ENCODE measurements around the gene CCDC187. TPM values are rescaled to one million over a fixed set of nuclear protein-coding genes. Genes with fewer than 3 reads are reported as not detected.
A peak's percentile ranks its signal among the peaks of the same experiment; 100 is the strongest.

The CCDC187 gene
- total and polyA plus RNA-seq, 2 of the 13 experiments (the other 11 are each of a cell fraction or from before 2014, with no cell fraction given), result 0.03 to 0.13 TPM

DNA sequence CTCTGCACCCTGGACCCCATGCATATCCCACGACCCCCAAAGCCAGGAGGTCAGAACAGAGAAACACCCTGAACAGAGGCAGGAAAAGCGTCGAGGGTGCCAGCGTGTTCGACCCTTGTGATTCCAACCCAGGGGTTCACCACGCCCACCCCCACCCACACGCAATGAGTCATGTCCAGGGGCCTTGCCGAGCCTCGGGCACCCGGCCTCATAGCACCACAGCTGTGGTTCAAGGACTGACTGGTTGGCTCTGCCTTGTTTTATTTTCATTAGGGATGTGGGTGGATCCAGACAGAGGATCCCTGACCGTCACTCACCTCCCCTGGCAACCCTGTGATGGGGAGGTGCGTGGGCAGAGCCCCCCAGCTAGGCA is 48.7 kb downstream of the CCDC187 start (continued):
- no peak for TF ChIP-seq ATF7 (IDR thresholded peaks at IDR 0.05)
- 0 out of 2 replicates have a peak, but pooled peaks have one; percentile 21 for TF ChIP-seq ATF7 (CRISPR knock-in tag; IDR thresholded peaks at IDR 0.05)
- no peak for TF ChIP-seq ZNF841 (CRISPR knock-in tag; IDR thresholded peaks at IDR 0.05; ENCODE audit: borderline replicate concordance)
- TF ChIP-seq CBX1 (IDR thresholded peaks at IDR 0.05; ENCODE audit: low read depth), result no peak
- TF ChIP-seq, protein P1, sequence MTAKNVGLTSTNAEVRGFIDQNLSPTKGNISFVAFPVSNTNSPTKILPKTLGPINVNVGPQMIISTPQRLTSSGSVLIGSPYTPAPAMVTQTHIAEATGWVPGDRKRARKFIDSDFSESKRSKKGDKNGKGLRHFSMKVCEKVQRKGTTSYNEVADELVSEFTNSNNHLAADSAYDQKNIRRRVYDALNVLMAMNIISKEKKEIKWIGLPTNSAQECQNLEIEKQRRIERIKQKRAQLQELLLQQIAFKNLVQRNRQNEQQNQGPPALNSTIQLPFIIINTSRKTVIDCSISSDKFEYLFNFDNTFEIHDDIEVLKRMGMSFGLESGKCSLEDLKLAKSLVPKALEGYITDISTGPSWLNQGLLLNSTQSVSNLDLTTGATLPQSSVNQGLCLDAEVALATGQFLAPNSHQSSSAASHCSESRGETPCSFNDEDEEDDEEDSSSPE (CRISPR knock-in tag; IDR thresholded peaks at IDR 0.05), result no peak

GRCh38 chr9:136254381-136255165 is 49.3 kb downstream of the CCDC187 start:
- Histone ChIP-seq H3K27ac (ENCODE audit: extremely low read length, insufficient read depth, low read length) (no peak overlapping the region), H2AFZ (ENCODE audit: low read length) (no peak overlapping the region), H3K9ac (ENCODE audit: insufficient read depth, low read depth, low read length) (peak overlapping the region; percentile 9; the same call in 1 of the 2 replicates), H3K27me3 (ENCODE audit: control insufficient read depth in 1 of 2, insufficient read depth in 2 of 2, low read length in 2 of 2) (peaks cover 12 to 83% of the 10 kb centered on the region in 2 experiments), H3K9me3 (ENCODE audit: low read length) (no peaks in the 10 kb centered on the region), H3K4me2 (ENCODE audit: low read depth, low read length) (peak overlapping the region; percentile 68), H3K4me1 (ENCODE audit: insufficient read depth, low read length) (peaks cover 51% of the 10 kb centered on the region), H4K20me1 (ENCODE audit: insufficient read depth, low read length) (no peaks in the 10 kb centered on the region), H3K79me2 (ENCODE audit: insufficient read depth, low read length) (no peaks in the 10 kb centered on the region), H3K4me3 (replicated peaks in 1 of 3; ENCODE audit: insufficient read depth in 1 of 3, low read depth in 2 of 3, low read length in 3 of 3) (peak overlapping the region; percentile 6 to 55 (median 15); a peak in 4 of 6 replicates), H3K36me3 (replicated peaks in 1 of 2; ENCODE audit: control insufficient read depth in 1 of 2, insufficient read depth in 2 of 2, low read length in 2 of 2) (no peaks in the 10 kb centered on the region)
- intact Hi-C loops (cut with micrococcal nuclease; ENCODE audit: unreplicated experiment), result no loop called here
- WGBS (ENCODE audit: low lambda C conversion rate), result 28% methylated on average over 5 of the region's 25 CpGs
- peak; percentile 52 for ATAC-seq
- no peak for FAIRE-seq
- CTCF ChIA-PET (ENCODE audit: low intra/inter-chr PET ratio, low total read pairs), result no interaction called here
- in situ Hi-C loops (cut with HindIII; ENCODE audit: extremely low pct_ligation_motif_present, low pct_unique_long_range_greater_than_20kb), result loop anchor here (25.0 kb wide), 1 partner anchor 267 kb away; no protein-coding TSS in a partner anchor
- no peak for DNase-seq (ENCODE audit: low spot score)
- POLR2A ChIA-PET, result interaction anchor here (1.0 to 1.6 kb wide), 2 partner anchors 9 to 23 kb away, joined by 3 read pairs; partner anchors contain the start of gene QSOX2
- BruUV-seq (replicated peaks), result no TSS peak
- TF ChIP-seq HOXA3 (CRISPR knock-in tag; IDR thresholded peaks at IDR 0.05) (no peak), CENPBD1 (CRISPR knock-in tag; IDR thresholded peaks at IDR 0.05; ENCODE audit: borderline replicate concordance, low read depth) (no peak), ZFP41 (CRISPR knock-in tag; IDR thresholded peaks at IDR 0.05; ENCODE audit: borderline replicate concordance) (no peak), ETV6 (CRISPR knock-in tag; conservative IDR thresholded peaks at IDR 0.05) (no peak), SP2 (CRISPR knock-in tag; IDR thresholded peaks at IDR 0.05) (no peak)
- TF ChIP-seq, protein P2, sequence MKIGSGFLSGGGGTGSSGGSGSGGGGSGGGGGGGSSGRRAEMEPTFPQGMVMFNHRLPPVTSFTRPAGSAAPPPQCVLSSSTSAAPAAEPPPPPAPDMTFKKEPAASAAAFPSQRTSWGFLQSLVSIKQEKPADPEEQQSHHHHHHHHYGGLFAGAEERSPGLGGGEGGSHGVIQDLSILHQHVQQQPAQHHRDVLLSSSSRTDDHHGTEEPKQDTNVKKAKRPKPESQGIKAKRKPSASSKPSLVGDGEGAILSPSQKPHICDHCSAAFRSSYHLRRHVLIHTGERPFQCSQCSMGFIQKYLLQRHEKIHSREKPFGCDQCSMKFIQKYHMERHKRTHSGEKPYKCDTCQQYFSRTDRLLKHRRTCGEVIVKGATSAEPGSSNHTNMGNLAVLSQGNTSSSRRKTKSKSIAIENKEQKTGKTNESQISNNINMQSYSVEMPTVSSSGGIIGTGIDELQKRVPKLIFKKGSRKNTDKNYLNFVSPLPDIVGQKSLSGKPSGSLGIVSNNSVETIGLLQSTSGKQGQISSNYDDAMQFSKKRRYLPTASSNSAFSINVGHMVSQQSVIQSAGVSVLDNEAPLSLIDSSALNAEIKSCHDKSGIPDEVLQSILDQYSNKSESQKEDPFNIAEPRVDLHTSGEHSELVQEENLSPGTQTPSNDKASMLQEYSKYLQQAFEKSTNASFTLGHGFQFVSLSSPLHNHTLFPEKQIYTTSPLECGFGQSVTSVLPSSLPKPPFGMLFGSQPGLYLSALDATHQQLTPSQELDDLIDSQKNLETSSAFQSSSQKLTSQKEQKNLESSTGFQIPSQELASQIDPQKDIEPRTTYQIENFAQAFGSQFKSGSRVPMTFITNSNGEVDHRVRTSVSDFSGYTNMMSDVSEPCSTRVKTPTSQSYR (CRISPR knock-in tag; IDR thresholded peaks at IDR 0.05; ENCODE audit: borderline replicate concordance), result peak; percentile 35; the same call in 1 of the 2 replicates
- TF ChIP-seq, protein P3, sequence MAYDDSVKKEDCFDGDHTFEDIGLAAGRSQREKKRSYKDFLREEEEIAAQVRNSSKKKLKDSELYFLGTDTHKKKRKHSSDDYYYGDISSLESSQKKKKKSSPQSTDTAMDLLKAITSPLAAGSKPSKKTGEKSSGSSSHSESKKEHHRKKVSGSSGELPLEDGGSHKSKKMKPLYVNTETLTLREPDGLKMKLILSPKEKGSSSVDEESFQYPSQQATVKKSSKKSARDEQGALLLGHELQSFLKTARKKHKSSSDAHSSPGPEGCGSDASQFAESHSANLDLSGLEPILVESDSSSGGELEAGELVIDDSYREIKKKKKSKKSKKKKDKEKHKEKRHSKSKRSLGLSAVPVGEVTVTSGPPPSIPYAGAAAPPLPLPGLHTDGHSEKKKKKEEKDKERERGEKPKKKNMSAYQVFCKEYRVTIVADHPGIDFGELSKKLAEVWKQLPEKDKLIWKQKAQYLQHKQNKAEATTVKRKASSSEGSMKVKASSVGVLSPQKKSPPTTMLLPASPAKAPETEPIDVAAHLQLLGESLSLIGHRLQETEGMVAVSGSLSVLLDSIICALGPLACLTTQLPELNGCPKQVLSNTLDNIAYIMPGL (CRISPR knock-in tag; IDR thresholded peaks at IDR 0.05; ENCODE audit: borderline replicate concordance in 1 of 2, low read depth in 1 of 2), result 0 out of 4 replicates have a peak, but pooled peaks of 1 of the 2 experiments have one; percentile 13
- TF ChIP-seq, protein P4, sequence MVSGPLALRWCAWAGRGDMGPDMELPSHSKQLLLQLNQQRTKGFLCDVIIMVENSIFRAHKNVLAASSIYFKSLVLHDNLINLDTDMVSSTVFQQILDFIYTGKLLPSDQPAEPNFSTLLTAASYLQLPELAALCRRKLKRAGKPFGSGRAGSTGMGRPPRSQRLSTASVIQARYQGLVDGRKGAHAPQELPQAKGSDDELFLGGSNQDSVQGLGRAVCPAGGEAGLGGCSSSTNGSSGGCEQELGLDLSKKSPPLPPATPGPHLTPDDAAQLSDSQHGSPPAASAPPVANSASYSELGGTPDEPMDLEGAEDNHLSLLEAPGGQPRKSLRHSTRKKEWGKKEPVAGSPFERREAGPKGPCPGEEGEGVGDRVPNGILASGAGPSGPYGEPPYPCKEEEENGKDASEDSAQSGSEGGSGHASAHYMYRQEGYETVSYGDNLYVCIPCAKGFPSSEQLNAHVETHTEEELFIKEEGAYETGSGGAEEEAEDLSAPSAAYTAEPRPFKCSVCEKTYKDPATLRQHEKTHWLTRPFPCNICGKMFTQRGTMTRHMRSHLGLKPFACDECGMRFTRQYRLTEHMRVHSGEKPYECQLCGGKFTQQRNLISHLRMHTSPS (CRISPR knock-in tag; IDR thresholded peaks at IDR 0.05; ENCODE audit: low read depth), result peak; percentile 29; the same call in 1 of the 2 replicates
